PFSK-1 (cell line): ENCODE results near the gene SGSH.

Experiments used
- FOXP2 ChIP-seq: optimal IDR thresholded peaks from 2 replicates; pipeline ENCODE3; 2011; ENCODE audit warnings: borderline replicate concordance, control low read depth, inconsistent platforms; ENCODE audit not compliant: insufficient read depth; ENCODE audit errors: extremely low read length, extremely low read depth
- POLR2AphosphoS5 ChIP-seq: IDR thresholded peaks from 2 replicates; pipeline ENCODE4 v1.6.1; 2012; ENCODE audit warnings: low read depth, mild to moderate bottlenecking, control low read depth, low read length, moderate library complexity
- REST ChIP-seq, 2 experiments: IDR thresholded peaks; 2 replicates each; pipeline versions ENCODE4 v1.6.1 to v1.8.0; 2011 to 2012; ENCODE audit warnings: low read depth in 2 of 2, low read length in 2 of 2, control low read depth in 1 of 2, inconsistent platforms in 1 of 2, mild to moderate bottlenecking in 1 of 2, moderate library complexity in 1 of 2; ENCODE audit not compliant: insufficient read depth in 1 of 2
- SIN3A ChIP-seq: IDR thresholded peaks from 2 replicates; pipeline ENCODE4 v1.6.1; 2012; ENCODE audit warnings: mild to moderate bottlenecking, low read length, moderate library complexity, borderline replicate concordance; ENCODE audit not compliant: insufficient read depth
- TAF1 ChIP-seq: IDR thresholded peaks from 2 replicates; pipeline ENCODE4 v1.6.1; 2012; ENCODE audit warnings: low read length, control low read depth, borderline replicate concordance; ENCODE audit not compliant: insufficient read depth

SGSH gene

GRCh38 chr17:80191865-80192661 is 28.1 kb downstream of the SGSH start:
- TF ChIP-seq FOXP2 (no peak), REST (IDR thresholded peaks at IDR 0.05; ENCODE audit: insufficient read depth in 1 of 2, low read depth in 2 of 2, low read length in 2 of 2) (no peak), SIN3A (no peak), POLR2AphosphoS5 (no peak), TAF1 (no peak)

GRCh38 chr17:80191192-80191591 is 28.9 kb downstream of the SGSH start:
- TF ChIP-seq TAF1 (no peak), POLR2AphosphoS5 (no peak), REST (IDR thresholded peaks at IDR 0.05; ENCODE audit: insufficient read depth in 1 of 2, low read depth in 2 of 2, low read length in 2 of 2) (no peak), SIN3A (no peak), FOXP2 (no peak)

- no peak for TF ChIP-seq REST (IDR thresholded peaks at IDR 0.05; ENCODE audit: insufficient read depth in 1 of 2, low read depth in 2 of 2, low read length in 2 of 2)
- TF ChIP-seq FOXP2 = no peak
- TF ChIP-seq TAF1 = no peak
- TF ChIP-seq POLR2AphosphoS5 = no peak
- no peak for TF ChIP-seq SIN3A
Measured at GRCh38 chr17:80190716-80191115, 29.4 kb downstream of the SGSH start.

- TF ChIP-seq SIN3A = no peak
- TF ChIP-seq REST (IDR thresholded peaks at IDR 0.05; ENCODE audit: insufficient read depth in 1 of 2, low read depth in 2 of 2, low read length in 2 of 2) = no peak
- TF ChIP-seq POLR2AphosphoS5 = no peak
- no peak for TF ChIP-seq TAF1
- no peak for TF ChIP-seq FOXP2
Measured at GRCh38 chr17:80189611-80190010, 30.5 kb downstream of the SGSH start.
